Measurements from ENCODE around the gene NAA20. TPM values are rescaled to one million over a fixed set of nuclear protein-coding genes. Genes with fewer than 3 reads are reported as not detected.

The NAA20 gene
- total RNA-seq, 2 experiments from 2014 or later, result 110 to 111 TPM

- POLR2A ChIA-PET, result no interaction called here
- CTCF ChIA-PET, result no interaction called here
Observed at GRCh38 chr20:20010639-20011500, 6.3 kb upstream of the NAA20 start.

DNA sequence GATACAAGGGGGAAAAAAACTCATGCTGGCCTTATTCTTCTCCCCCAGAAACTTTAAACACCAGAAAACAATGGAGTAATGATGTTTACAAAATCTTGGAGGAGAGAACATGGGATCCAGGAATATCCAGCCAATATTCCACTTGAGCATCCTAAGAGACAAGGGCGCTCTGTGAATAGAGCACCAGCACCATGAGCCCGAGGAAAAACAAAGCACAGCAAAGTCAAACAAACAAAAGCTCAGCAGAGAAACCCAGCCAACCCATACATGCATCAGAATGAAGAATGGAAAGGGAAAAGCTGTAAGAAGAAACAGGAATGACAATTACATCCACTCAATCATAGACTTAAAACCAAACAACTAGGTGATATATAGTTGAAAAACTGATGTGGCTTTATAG, 4.6 kb upstream of the NAA20 start:
- CTCF ChIA-PET, result no interaction called here
- POLR2A ChIA-PET, result no interaction called here

GRCh38 chr20:20014659-20015058, 2.5 kb upstream of the NAA20 start:
- POLR2A ChIA-PET, result no interaction called here
- CTCF ChIA-PET, result no interaction called here

DNA sequence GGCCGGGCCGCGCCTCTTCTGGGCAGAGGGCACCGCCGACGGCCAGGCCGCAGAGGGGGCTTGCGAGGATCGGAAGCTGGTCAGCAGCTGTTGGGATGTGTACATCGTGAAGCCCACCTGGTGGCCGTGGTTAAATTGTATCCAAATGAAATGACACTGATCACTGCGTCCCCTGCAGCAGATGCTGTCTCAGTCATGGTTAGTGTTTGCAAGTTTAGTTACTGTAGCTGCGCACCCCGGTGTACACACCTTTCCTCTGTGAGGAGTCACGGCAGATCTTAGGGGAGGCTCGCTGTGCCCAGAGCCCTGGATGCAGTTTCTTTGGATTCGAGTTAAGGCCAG, 653 bp downstream of the NAA20 start:
- ChIA-PET CTCF (interaction anchor here (1.3 kb wide), 1 partner anchor 35 kb away, joined by 4 read pairs; the partner anchor contains the start of genes CFAP61 and CRNKL1), POLR2A (interaction anchor here (2.0 kb wide), 1 partner anchor 35 kb away, joined by 7 read pairs; the partner anchor contains the start of gene CFAP61)

GRCh38 chr20:20018366-20018765, 1.2 kb downstream of the NAA20 start:
- POLR2A ChIA-PET, result no interaction called here
- CTCF ChIA-PET, result interaction anchor here (1.3 kb wide), 1 partner anchor 34 kb away, joined by 4 read pairs; the partner anchor contains the start of genes CFAP61 and CRNKL1

- POLR2A ChIA-PET, result no interaction called here
Observed at GRCh38 chr20:20019123-20019522, 2.0 kb downstream of the NAA20 start.

DNA sequence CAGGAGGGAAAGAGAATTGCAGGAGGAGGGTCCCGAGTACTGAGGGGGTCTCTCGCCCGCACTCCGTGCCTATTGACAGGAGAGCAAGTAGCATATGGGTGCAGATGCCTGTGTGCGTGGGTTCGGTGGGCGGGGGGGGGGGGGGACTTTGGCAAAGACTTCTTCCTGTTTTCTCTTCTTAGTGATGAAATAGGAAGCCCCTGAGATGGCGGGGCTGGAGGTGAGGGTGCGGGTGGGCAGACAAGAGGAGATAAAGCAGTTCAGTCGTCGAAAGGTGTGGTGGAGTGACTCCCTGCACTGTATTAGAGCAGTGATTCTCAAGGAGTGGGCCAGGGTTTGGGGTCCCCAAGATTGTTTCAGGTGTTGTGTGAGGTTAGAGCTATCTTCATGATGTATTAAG, 3.7 kb downstream of the NAA20 start:
- ChIA-PET CTCF (no interaction called here), POLR2A (interaction anchor here (1.0 kb wide), 1 partner anchor 32 kb away, joined by 3 read pairs; no protein-coding TSS in a partner anchor)

More at GRCh38 chr20:20019123-20019522, 2.0 kb downstream of the NAA20 start:
- CTCF ChIA-PET, result no interaction called here

DNA sequence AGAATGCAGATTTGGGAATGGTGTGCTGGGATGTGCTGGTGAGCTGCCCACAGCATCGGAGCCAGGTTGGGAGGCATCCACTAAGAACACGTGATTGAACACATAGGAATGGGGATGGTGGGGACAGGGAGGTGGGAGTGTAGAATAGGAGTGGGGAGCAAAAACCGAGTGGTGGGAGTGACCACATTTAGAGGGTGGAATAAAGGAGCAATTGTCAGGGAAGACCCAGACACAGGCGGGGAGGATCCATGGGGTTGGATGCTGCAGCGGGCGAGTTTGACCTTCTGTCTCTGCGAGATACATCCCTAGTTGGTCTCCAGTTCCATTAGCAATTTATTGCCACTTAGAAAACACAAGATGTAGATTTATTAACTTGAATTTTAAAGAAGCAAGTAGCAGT, 4.7 kb downstream of the NAA20 start:
- CTCF ChIA-PET, result no interaction called here
- POLR2A ChIA-PET, result no interaction called here

DNA sequence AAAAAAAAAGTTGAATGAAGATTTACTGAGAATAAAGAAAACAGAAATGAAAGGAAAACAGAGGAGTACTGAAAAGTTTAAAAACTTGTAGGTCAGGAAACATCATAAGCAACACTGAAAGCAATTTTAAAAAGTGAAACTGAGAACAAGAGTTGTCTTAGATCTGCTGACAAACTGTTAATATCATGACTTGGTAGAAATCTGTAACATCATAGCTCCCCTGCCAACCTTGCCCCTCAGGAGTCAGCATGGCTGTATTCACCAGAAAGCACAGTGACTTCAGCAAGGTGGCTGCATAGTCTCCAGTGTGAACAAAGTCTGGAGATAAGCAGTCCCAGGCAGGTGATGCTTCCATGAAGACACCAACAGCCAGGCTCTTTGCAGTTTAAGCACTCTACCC, 5.3 kb downstream of the NAA20 start:
- POLR2A ChIA-PET, result no interaction called here
- CTCF ChIA-PET, result no interaction called here

DNA sequence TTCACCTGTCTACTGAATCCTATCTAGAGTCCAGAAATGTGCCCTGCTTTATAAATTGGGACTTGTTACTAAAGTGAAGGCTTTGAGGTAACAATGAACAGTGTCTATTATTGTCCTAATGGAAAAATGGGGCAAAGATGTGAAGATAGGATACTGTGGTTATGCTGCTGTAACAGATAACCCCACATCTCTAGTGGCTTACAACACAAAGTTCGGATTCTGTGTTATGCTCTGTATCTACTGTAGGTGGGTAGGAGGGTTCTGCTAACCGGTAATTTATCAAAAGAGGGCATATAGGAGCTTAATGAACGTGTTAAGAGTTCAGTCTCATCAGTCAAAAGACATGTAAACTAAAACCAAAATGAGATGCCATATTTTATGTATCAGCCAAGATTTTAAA, 6.2 kb downstream of the NAA20 start:
- POLR2A ChIA-PET, result no interaction called here
- CTCF ChIA-PET, result no interaction called here

- CTCF ChIA-PET, result no interaction called here
- POLR2A ChIA-PET, result no interaction called here
Observed at GRCh38 chr20:20024942-20025341, 7.8 kb downstream of the NAA20 start.

GRCh38 chr20:20027284-20027683, 10.1 kb downstream of the NAA20 start:
- CTCF ChIA-PET, result no interaction called here
- POLR2A ChIA-PET, result no interaction called here

GRCh38 chr20:20031790-20032189, 14.6 kb downstream of the NAA20 start:
- POLR2A ChIA-PET, result interaction anchor here (0.6 kb wide), 1 partner anchor 476 kb away, joined by 3 read pairs; no protein-coding TSS in a partner anchor
- CTCF ChIA-PET, result no interaction called here

DNA sequence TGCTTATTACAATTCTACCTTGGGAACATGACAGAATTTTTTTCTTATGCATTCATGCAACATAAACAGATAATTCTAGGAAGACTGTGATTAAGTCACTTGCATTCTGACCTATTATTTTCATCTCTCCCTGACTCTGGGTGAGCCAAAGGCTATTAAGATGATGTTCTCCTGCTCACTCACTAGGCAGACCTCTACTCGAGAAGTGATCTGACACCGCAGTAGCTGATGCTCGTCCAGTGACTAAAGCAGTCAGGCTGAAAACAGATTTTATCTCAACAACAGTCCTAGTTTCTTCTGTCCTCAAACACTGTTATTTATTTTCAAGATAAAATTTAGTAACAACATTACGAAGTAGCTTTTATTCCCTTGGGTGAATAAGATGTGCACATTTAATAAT, 17.3 kb downstream of the NAA20 start:
- ChIA-PET POLR2A (no interaction called here), CTCF (interaction anchor here (0.7 to 1.3 kb wide), 2 partner anchors 560 to 1056 kb away, joined by 3 to 6 read pairs; no protein-coding TSS in a partner anchor)

GRCh38 chr20:20036756-20037155, 19.6 kb downstream of the NAA20 start:
- CTCF ChIA-PET, result no interaction called here
- POLR2A ChIA-PET, result no interaction called here

DNA sequence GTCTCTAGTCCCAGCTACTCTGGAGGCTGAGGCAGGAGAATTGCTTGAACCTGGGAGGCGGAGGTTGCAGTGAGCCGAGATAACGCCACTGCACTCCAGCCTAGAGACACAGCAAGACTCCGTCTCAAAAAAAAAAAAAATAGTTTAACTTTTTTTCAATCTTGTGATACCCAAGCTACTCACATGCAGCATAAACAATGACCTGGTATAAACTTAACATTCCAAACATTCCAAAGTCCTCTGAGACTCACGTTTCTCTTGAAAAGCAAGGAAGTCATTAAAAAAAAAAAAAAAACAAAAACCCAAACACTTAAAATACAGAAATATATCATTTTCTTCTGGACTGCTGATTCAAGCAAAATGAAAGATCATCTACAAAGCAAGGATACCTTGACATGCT, 20.8 kb downstream of the NAA20 start:
- ChIA-PET CTCF (interaction anchor here (0.7 kb wide), 2 partner anchors 10 to 555 kb away, joined by 3 to 4 read pairs; no protein-coding TSS in a partner anchor), POLR2A (no interaction called here)

- POLR2A ChIA-PET, result no interaction called here
Observed at GRCh38 chr20:20038586-20038985, 21.4 kb downstream of the NAA20 start.

GRCh38 chr20:20039752-20040387, 22.7 kb downstream of the NAA20 start:
- ChIA-PET CTCF (no interaction called here), POLR2A (interaction anchor here (0.7 kb wide), 1 partner anchor 11 kb away, joined by 6 read pairs; no protein-coding TSS in a partner anchor)

More at GRCh38 chr20:20038586-20038985, 21.4 kb downstream of the NAA20 start:
- CTCF ChIA-PET, result interaction anchor here (0.7 kb wide), 1 partner anchor 555 kb away, joined by 4 read pairs; no protein-coding TSS in a partner anchor

GRCh38 chr20:20051767-20052073, 34.6 kb downstream of the NAA20 start:
- CTCF ChIA-PET, result interaction anchor here (0.7 kb wide), 1 partner anchor 661 kb away, joined by 3 read pairs; no protein-coding TSS in a partner anchor
- POLR2A ChIA-PET, result no interaction called here

GRCh38 chr20:20052074-20052970, 35.2 kb downstream of the NAA20 start, which contains the start of the genes CFAP61 and CRNKL1:
CFAP61 (plus strand) TSS chr20:20052532; CDS start chr20:20056654, 4,122 bp downstream.
CRNKL1 (minus strand) TSS chr20:20052466; CDS start chr20:20052342, 124 bp downstream.
- ChIA-PET POLR2A (interaction anchor here (0.7 to 1.5 kb wide), 2 partner anchors 31 to 35 kb away, joined by 3 to 7 read pairs; partner anchors contain the start of gene NAA20), CTCF (interaction anchor here (1.1 kb wide), 1 partner anchor 35 kb away, joined by 4 read pairs; the partner anchor contains the start of gene NAA20)

Measured in activated CD8-positive, alpha-beta memory T cell treated with anti-CD3 and anti-CD28 coated beads for 36 hours (primary cell).